ENCODE results near the gene KDM2B.

The KDM2B gene

GRCh38 chr12:121417847-121418246, 163.0 kb downstream of the KDM2B start:
- Histone ChIP-seq H4K20me1 (ENCODE audit: insufficient read depth, low read length) (no peaks in the 10 kb centered on the region), H3K4me2 (ENCODE audit: low read length) (no peak overlapping the region), H2AFZ (ENCODE audit: low read length) (no peak overlapping the region), H3K27ac (ENCODE audit: low read depth, low read length, poor library complexity, severe bottlenecking) (no peak overlapping the region), H3K9ac (ENCODE audit: low read length) (no peak overlapping the region), H3K4me1 (ENCODE audit: insufficient read depth, low read length, severe bottlenecking) (no peaks in the 10 kb centered on the region), H3K27me3 (ENCODE audit: insufficient read depth, low read length) (no peaks in the 10 kb centered on the region), H3K36me3 (ENCODE audit: insufficient read depth, low read length) (peaks cover 77% of the 10 kb centered on the region), H3K79me2 (ENCODE audit: insufficient read depth, low read length) (peaks cover 4% of the 10 kb centered on the region; the same call in 1 of the 2 replicates), H3K9me3 (ENCODE audit: low read length) (no peaks in the 10 kb centered on the region), H3K9me2 (ENCODE audit: low read depth, low read length) (no peaks in the 10 kb centered on the region), H3F3A (ENCODE audit: insufficient read depth, low read length) (no peaks in the 10 kb centered on the region), H3K4me3 (ENCODE audit: low read depth, low read length, poor library complexity, severe bottlenecking) (no peak overlapping the region)
- TF ChIP-seq, protein P1, sequence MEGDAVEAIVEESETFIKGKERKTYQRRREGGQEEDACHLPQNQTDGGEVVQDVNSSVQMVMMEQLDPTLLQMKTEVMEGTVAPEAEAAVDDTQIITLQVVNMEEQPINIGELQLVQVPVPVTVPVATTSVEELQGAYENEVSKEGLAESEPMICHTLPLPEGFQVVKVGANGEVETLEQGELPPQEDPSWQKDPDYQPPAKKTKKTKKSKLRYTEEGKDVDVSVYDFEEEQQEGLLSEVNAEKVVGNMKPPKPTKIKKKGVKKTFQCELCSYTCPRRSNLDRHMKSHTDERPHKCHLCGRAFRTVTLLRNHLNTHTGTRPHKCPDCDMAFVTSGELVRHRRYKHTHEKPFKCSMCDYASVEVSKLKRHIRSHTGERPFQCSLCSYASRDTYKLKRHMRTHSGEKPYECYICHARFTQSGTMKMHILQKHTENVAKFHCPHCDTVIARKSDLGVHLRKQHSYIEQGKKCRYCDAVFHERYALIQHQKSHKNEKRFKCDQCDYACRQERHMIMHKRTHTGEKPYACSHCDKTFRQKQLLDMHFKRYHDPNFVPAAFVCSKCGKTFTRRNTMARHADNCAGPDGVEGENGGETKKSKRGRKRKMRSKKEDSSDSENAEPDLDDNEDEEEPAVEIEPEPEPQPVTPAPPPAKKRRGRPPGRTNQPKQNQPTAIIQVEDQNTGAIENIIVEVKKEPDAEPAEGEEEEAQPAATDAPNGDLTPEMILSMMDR (IDR thresholded peaks at IDR 0.05; ENCODE audit: low read length) = no peak
- TF ChIP-seq EZH2 (IDR thresholded peaks at IDR 0.05; ENCODE audit: borderline replicate concordance, low read length) = no peak

DNA sequence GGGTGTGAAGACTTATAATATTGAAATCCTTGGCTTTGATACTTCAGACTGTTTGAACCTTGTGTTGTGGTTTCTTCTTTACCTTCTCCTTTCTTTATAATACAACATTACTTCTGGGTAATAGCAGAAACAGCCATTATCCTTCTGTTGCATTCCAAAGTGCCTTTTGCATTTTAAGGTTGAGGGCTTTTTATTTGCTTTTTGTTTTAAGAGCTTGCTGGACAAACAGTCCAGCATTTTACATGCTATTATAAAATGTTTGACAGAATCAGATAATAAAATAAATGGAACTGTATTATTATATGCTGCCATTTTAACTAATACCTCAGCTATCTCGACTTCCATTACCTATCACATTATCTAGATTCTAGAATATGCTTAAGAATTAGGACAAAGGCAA, 166.9 kb downstream of the KDM2B start:
- H3K4me2 ChIP-seq (ENCODE audit: low read length) = no peak overlapping the region
- H3K27ac ChIP-seq (ENCODE audit: low read depth, low read length, poor library complexity, severe bottlenecking) = no peak overlapping the region
- H3F3A ChIP-seq (ENCODE audit: insufficient read depth, low read length) = no peaks in the 10 kb centered on the region; the same call in 1 of the 2 replicates
- H3K79me2 ChIP-seq (ENCODE audit: insufficient read depth, low read length) = peaks cover 14% of the 10 kb centered on the region
- no peaks in the 10 kb centered on the region for H3K27me3 ChIP-seq (ENCODE audit: insufficient read depth, low read length)
- peaks cover 47% of the 10 kb centered on the region for H3K36me3 ChIP-seq (ENCODE audit: insufficient read depth, low read length)
- no peaks in the 10 kb centered on the region for H3K9me2 ChIP-seq (ENCODE audit: low read depth, low read length)
- no peaks in the 10 kb centered on the region for H3K4me1 ChIP-seq (ENCODE audit: insufficient read depth, low read length, severe bottlenecking)
- no peak overlapping the region for H2AFZ ChIP-seq (ENCODE audit: low read length)
- no peaks in the 10 kb centered on the region for H4K20me1 ChIP-seq (ENCODE audit: insufficient read depth, low read length)
- H3K9ac ChIP-seq (ENCODE audit: low read length) = no peak overlapping the region
- H3K9me3 ChIP-seq (ENCODE audit: low read length) = no peaks in the 10 kb centered on the region
- H3K4me3 ChIP-seq (ENCODE audit: low read depth, low read length, poor library complexity, severe bottlenecking) = no peak overlapping the region
- no peak for TF ChIP-seq EZH2 (IDR thresholded peaks at IDR 0.05; ENCODE audit: borderline replicate concordance, low read length)
- TF ChIP-seq, protein P1 (IDR thresholded peaks at IDR 0.05; ENCODE audit: low read length) = no peak

DNA sequence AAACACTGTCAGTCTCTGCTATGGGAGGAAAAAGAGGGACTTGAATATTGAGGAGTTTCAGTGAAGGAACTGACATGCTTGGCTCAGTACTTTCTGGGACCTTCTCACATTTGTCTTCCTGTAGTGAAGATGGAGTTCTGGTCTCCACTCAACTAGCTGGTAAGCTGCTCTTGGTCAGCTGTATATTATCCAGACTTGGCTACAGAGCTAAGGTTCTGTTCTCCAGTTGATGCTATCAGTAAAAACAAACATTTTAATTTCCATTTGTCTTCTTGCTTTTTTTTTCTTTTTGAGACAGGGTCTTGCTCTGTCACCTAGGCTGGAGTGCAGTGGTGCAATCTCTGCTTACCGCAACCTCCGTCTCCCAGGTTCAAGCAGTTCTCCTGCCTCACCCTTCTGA, 175.6 kb downstream of the KDM2B start:
- H3K4me1 ChIP-seq (ENCODE audit: insufficient read depth, low read length, severe bottlenecking) = peaks cover 23% of the 10 kb centered on the region
- no peak overlapping the region for H3K9ac ChIP-seq (ENCODE audit: low read length)
- H3K36me3 ChIP-seq (ENCODE audit: insufficient read depth, low read length) = peaks cover 62% of the 10 kb centered on the region
- H3K4me3 ChIP-seq (ENCODE audit: low read depth, low read length, poor library complexity, severe bottlenecking) = no peak overlapping the region
- no peaks in the 10 kb centered on the region for H3K27me3 ChIP-seq (ENCODE audit: insufficient read depth, low read length)
- H3K4me2 ChIP-seq (ENCODE audit: low read length) = no peak overlapping the region
- H3K27ac ChIP-seq (ENCODE audit: low read depth, low read length, poor library complexity, severe bottlenecking) = no peak overlapping the region
- no peaks in the 10 kb centered on the region for H3K9me3 ChIP-seq (ENCODE audit: low read length)
- no peaks in the 10 kb centered on the region for H3K9me2 ChIP-seq (ENCODE audit: low read depth, low read length)
- TF ChIP-seq, protein P1 (IDR thresholded peaks at IDR 0.05; ENCODE audit: low read length) = no peak
- TF ChIP-seq EZH2 (IDR thresholded peaks at IDR 0.05; ENCODE audit: borderline replicate concordance, low read length) = no peak
- H2AFZ ChIP-seq (ENCODE audit: low read length) = no peak overlapping the region
- no peaks in the 10 kb centered on the region for H4K20me1 ChIP-seq (ENCODE audit: insufficient read depth, low read length)
- H3K79me2 ChIP-seq (ENCODE audit: insufficient read depth, low read length) = peaks cover 50% of the 10 kb centered on the region
- H3F3A ChIP-seq (ENCODE audit: insufficient read depth, low read length) = no peaks in the 10 kb centered on the region
